Natural killer cell (primary cell): Measurements from ENCODE around the gene DNAH6. TPM values are rescaled to one million over a fixed set of nuclear protein-coding genes. Genes with fewer than 3 reads are reported as not detected.

ENCODE experiments used
- ATAC-seq, 3 donors: fragments of 150-1000 bp in 2 of 3; fragments of 200-7000 bp in 1 of 3; cut with Tn5 transposase; 1 replicate in 1 of 3; 2 replicates in 2 of 3; pipeline ENCODE4 v1.10.0; 2021; ENCODE audit warnings: mild to moderate bottlenecking in 2 of 3, moderate library complexity in 2 of 3
- DNase-seq, 2 donors: peaks; one replicate each; pipeline versions ENCODE4 v3.0.0 to v3.0.0-alpha.2; 2013 to 2021; ENCODE audit warnings: mixed read lengths in 1 of 2
- H3K27ac ChIP-seq: one replicate; pipeline ENCODE4 v1.5.1; 2013; ENCODE audit warnings: mild to moderate bottlenecking, low read length
- H3K27me3 ChIP-seq: one replicate; pipeline ENCODE4 v1.6.1; 2013; ENCODE audit warnings: low read length; ENCODE audit not compliant: control insufficient read depth, insufficient read depth
- H3K36me3 ChIP-seq: one replicate; pipeline ENCODE4 v1.6.1; 2013; ENCODE audit warnings: low read length; ENCODE audit not compliant: control insufficient read depth, insufficient read depth
- H3K4me1 ChIP-seq: one replicate; pipeline ENCODE4 v1.6.1; 2013; ENCODE audit warnings: low read length; ENCODE audit not compliant: control insufficient read depth, insufficient read depth
- H3K4me3 ChIP-seq: one replicate; pipeline ENCODE4 v1.5.1; 2013; ENCODE audit warnings: low read length
- H3K9me3 ChIP-seq: one replicate; pipeline ENCODE4 v1.6.1; 2013; ENCODE audit warnings: low read length; ENCODE audit not compliant: control insufficient read depth, insufficient read depth
- H3K27ac Mint-ChIP-seq, 2 donors: one replicate each; pipeline ENCODE4 v1.8.0; 2022; ENCODE audit warnings: mild to moderate bottlenecking in 2 of 2, mixed read lengths in 2 of 2, moderate library complexity in 1 of 2
- H3K27me3 Mint-ChIP-seq, 2 donors: one replicate each; pipeline ENCODE4 v1.8.0; 2022; ENCODE audit warnings: low read depth in 2 of 2, mixed read lengths in 2 of 2
- H3K36me3 Mint-ChIP-seq: one replicate; pipeline ENCODE4 v1.8.0; 2022; ENCODE audit warnings: mixed read lengths
- H3K4me1 Mint-ChIP-seq, 2 donors: one replicate each; pipeline ENCODE4 v1.8.0; 2022; ENCODE audit warnings: mixed read lengths in 2 of 2
- H3K4me3 Mint-ChIP-seq: one replicate; pipeline ENCODE4 v1.8.0; 2022; ENCODE audit warnings: mild to moderate bottlenecking, moderate library complexity, mixed read lengths
- H3K9me3 Mint-ChIP-seq, 2 donors: one replicate each; pipeline ENCODE4 v1.8.0; 2022; ENCODE audit warnings: mixed read lengths in 2 of 2
- CTCF ChIP-seq: fragments of 200-600 bp; IDR thresholded peaks from one replicate; pipeline ENCODE4 v1.8.0; 2022; ENCODE audit warnings: antibody characterized with exemption
- WGBS: methylation state at CpG from one replicate; pipeline ENCODE4 v1.1.7; 2013; ENCODE audit warnings: missing lambda C conversion rate; ENCODE audit not compliant: insufficient coverage; 5-methylcytosine and 5-hydroxymethylcytosine counted together
- intact Hi-C: fragments of 100-400 bp; cut with micrococcal nuclease; formaldehyde crosslinking; loops from one replicate; pipeline ENCODE4 v1.14.2; 2022
- total RNA-seq, 4 donors: library from RNA; stranded (reverse); fragments of 120-200 nt in 1 of 4; gene quantifications; one replicate each; pipeline versions ENCODE4 v1.2.3 to v1.2.4, GENCODE V29; 2013 to 2022

Gene DNAH6
- total RNA-seq, 3 donors from 2014 or later (not counting 1 experiment from before 2014, with no cell fraction given) = 0.05 to 0.60 (median 0.32) TPM

- H3K9me3 Mint-ChIP-seq = no peaks in the 10 kb centered on the region
- TF ChIP-seq CTCF = no peak
- H3K27me3 Mint-ChIP-seq = no peaks in the 10 kb centered on the region
- Histone ChIP-seq H3K9me3 (no peaks in the 10 kb centered on the region), H3K4me3 (no peak overlapping the region), H3K27me3 (no peaks in the 10 kb centered on the region), H3K4me1 (peaks cover 76% of the 10 kb centered on the region), H3K36me3 (no peaks in the 10 kb centered on the region), H3K27ac (peak overlapping the region; percentile 83)
- H3K27ac Mint-ChIP-seq = peak overlapping the region; percentile 88 to 95
- WGBS = 92% methylated on average over 8 of the region's 8 CpGs
- H3K4me3 Mint-ChIP-seq = peak overlapping the region; percentile 28
- peak in 1 of 2 donors; percentile 43 for DNase-seq
- no peak for ATAC-seq
- intact Hi-C loops = no loop called here
- no peaks in the 10 kb centered on the region for H3K36me3 Mint-ChIP-seq
- H3K4me1 Mint-ChIP-seq = peaks cover 49 to 55% of the 10 kb centered on the region in 2 donors
Observed at GRCh38 chr2:84844141-84844540, 327.8 kb downstream of the DNAH6 start.

- no peak for TF ChIP-seq CTCF
- DNase-seq = peak in 1 of 2 donors; percentile 82
Observed at GRCh38 chr2:84846041-84846663, 329.9 kb downstream of the DNAH6 start.

GRCh38 chr2:84846741-84847142, 330.4 kb downstream of the DNAH6 start:
- peaks cover 72 to 73% of the 10 kb centered on the region in 2 donors for H3K4me1 Mint-ChIP-seq
- peak overlapping the region; percentile 83 for H3K27ac ChIP-seq
- no peaks in the 10 kb centered on the region for H3K27me3 ChIP-seq
- H3K9me3 ChIP-seq = no peaks in the 10 kb centered on the region
- no peaks in the 10 kb centered on the region for H3K9me3 Mint-ChIP-seq
- intact Hi-C loops = loop anchor here (2.0 kb wide), 1 partner anchor 64 kb away; no protein-coding TSS in a partner anchor
- H3K4me3 ChIP-seq = no peak overlapping the region
- H3K36me3 Mint-ChIP-seq = no peaks in the 10 kb centered on the region
- peaks cover 77% of the 10 kb centered on the region for H3K4me1 ChIP-seq
- no peaks in the 10 kb centered on the region for H3K36me3 ChIP-seq
- peak overlapping the region; percentile 57 for H3K4me3 Mint-ChIP-seq
- H3K27me3 Mint-ChIP-seq = no peaks in the 10 kb centered on the region
- ATAC-seq (peak in 1 of 3 donors; percentile 22), DNase-seq (peak in 1 of 2 donors; percentile 36)
- WGBS = 79% methylated on average over 2 of the region's 2 CpGs
- TF ChIP-seq CTCF = no peak
- peak overlapping the region; percentile 88 to 95 for H3K27ac Mint-ChIP-seq

More at GRCh38 chr2:84846041-84846663, 329.9 kb downstream of the DNAH6 start:
- no peaks in the 10 kb centered on the region for H3K36me3 ChIP-seq
- intact Hi-C loops = loop anchor here (2.0 kb wide), 1 partner anchor 63 kb away; no protein-coding TSS in a partner anchor
- no peak overlapping the region for H3K4me3 ChIP-seq
- H3K27me3 Mint-ChIP-seq = no peaks in the 10 kb centered on the region
- H3K9me3 Mint-ChIP-seq = no peaks in the 10 kb centered on the region
- peaks cover 66 to 68% of the 10 kb centered on the region in 2 donors for H3K4me1 Mint-ChIP-seq
- H3K9me3 ChIP-seq = no peaks in the 10 kb centered on the region
- H3K36me3 Mint-ChIP-seq = no peaks in the 10 kb centered on the region
- H3K27ac ChIP-seq = peak overlapping the region; percentile 83
- WGBS = 3% methylated on average over 5 of the region's 5 CpGs
- H3K4me3 Mint-ChIP-seq = peak overlapping the region; percentile 57
- no peaks in the 10 kb centered on the region for H3K27me3 ChIP-seq
- ATAC-seq = peak; percentile 63 to 72 (median 65)
- H3K4me1 ChIP-seq = peaks cover 83% of the 10 kb centered on the region
- peak overlapping the region; percentile 88 to 95 for H3K27ac Mint-ChIP-seq
